HG02759 (cell line): Measurements from ENCODE around the gene SGK1.

Experiments used
- ATAC-seq: cut with Tn5 transposase; IDR thresholded peaks from one replicate; pipeline ENCODE4 v1.9.1; 2021; ENCODE audit warnings: mild to moderate bottlenecking, moderate library complexity; ENCODE audit not compliant: unreplicated experiment

Gene SGK1

DNA sequence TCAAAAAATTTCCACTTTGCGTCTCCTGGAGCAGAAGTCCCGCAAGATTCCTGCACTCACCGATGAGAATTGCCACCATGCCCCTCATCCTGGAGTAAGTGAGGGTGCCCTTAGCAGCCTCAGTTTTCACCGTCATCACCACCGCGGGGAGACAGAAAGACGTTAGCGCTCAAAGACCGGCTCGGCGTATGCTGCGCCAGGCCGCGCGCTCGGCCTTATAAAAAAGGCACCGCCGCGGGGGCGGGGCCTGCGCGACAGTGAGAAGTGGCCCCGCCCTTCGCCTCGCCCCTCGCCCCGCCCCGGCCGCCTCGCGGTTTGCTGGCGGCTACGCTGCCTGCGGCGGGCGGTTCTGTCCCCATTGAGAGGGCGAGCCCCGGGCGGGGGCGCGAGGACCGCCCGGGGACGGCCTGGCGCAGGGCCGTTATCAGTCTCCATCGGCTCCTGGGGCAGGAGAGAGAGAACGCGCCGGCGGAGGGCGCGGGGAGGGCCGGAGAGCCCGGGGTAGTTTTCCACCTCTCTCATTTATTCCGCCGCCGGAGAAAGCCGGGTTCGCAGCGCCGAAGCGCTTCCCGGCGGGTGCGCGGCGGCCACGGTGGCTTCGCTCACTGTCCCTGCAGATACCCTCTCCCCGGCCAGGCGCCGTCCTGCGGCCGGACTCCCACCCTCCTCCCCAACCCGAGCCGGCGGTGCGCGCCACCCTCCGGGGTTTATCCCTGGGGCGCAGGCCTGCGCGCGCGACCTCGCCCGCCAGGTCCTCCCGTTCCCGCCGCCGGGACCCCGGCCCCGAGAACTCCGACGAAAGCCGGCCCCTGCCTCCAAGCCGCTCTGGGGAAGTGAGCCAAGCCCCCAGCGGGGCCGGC is 143.0 kb downstream of the SGK1 start:
- ATAC-seq, result peak; percentile 78

DNA sequence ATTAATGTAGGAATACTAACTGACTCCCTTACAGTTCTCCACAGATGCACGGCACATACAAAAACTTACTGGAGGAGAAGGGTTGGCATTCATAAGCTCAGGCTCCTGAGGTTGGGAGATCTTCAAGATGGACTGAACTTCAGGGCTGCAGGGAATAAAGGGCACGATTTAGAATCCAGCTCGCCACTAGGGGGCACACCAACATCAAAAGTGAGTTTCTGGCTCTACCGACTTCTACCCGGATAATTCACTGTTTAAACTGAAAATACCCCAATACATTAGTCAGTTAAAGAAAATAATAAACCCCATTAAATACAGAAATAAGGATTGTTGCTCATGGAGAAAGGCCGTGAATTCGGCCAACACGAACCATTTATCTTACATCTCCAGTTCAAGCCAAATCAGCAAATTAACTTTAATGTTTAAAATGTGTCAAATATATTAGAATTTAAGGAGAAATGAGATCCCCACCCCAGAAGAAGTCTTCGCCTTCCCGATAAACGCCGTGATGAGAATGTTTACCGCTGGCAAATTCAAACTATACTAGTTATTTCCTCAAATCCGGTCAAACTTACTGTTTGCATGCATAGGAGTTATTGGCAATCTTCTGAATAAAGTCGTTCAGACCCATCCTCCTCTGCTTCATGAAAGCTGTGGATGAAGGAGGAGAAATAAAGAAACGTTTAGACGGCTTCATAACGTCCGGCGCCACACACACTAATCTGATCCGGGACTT is 143.8 kb downstream of the SGK1 start:
- no peak for ATAC-seq

DNA sequence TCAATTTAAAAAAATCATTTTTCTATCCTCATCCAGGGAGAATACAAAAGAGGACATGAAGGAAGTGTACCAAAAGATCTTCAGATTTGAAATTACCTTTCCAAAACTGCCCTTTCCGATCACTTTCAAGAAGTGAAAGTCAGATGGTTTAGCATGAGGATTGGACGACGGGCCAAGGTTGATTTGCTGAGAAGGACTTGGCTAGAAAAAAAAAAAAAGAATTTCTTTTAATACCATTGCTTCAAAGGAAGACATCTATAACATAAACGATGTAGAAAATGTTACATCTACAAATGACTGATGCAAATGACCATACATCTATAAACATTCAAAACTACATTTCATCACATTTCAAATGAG is 144.6 kb downstream of the SGK1 start:
- ATAC-seq, result no peak

DNA sequence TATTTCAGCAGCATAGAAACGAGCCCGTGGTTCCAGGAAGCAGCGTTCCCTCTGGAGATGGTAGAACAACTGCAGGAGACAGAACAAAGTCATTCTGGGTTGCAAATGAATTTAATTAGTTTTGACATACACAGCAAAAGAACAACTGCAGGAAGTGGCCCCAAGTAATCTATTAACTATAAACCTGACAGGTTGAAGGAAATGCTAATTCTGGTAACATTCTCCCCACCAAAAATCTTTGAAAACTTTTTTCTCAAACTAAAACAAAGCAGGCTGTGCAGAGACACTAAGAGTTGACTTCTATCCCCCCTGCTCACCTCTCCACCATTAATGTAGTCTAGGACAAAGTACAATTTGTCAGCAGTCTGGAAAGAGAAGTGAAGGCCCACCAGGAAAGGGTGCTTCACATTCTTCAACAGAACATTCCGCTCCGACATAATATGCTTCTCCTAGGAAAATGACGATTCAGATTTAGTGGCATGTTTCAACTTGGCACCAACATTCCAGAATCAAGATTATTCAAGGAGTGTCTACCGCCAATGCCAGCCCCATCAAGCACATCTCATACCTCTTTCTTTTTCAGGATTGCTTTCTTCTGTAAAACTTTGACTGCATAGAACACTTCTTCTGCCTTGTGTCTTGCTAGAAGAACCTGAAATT is 145.1 kb downstream of the SGK1 start:
- ATAC-seq, result no peak

DNA sequence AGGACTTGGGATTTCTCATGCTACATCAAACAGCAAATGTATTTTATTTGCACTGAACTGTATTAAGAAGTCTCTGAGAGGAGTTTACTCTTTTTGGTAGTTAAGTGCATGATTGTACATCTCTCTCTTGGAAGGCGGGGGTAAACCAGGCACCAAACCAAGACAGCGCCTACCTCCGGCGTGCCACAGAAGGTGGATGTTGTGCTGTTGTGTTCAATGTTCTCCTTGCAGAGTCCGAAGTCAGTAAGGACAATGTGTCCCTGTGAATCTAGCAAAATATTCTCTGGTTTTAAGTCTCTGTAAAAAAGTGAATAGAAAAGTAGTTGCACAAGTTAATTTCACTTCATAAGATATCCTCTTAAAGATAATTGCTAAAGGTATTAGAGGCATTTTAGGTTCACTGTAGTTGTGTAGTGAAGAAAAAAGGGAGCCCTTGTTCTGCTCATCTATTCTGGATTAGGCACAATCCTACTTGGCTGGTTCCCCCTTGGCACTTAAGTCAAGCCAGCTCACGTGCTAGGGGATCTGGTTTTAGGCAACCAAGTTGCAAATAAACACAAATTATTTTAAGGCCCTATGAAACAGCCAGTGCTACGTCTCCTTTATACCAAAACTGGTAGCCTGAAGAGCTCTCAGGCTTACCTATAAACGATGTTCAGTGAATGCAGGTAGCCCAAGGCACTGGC is 145.7 kb downstream of the SGK1 start:
- no peak for ATAC-seq

DNA sequence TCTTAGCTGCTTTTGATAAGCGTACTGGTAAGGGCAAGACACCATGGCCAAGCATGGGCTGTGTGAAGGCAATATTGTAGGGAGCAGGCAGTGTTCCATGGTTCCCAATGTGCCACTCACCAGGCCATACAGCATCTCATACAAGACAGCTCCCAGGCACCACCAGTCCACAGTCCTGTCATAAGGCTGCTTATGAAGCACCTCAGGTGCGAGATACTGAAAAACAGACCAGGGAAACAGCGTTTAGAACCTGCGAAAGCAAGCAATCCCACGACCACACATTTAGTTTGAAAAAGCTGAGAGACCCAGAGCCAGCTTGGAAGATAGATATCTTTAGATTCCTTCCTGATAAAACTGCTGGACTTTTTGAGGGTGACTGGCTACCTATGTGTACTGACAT is 146.4 kb downstream of the SGK1 start:
- no peak for ATAC-seq

DNA sequence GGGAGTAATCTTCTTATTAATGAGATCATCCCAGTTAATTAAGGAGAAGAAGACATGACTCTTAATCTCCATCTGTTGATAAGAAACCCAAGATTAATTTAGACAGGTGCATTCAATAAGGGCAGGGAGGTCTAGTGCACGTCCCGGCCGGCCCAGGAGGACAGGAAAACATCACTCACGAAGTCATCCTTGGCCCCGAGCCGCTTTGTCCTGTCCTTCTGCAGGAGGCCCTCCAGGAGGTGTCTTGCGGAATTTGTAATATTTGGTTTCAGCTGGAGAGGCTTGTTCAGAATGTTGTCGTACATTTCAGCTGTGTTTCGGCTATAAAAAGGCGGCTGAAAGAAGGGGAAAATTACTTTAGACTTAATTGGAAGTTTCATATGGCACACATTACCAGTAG is 147.1 kb downstream of the SGK1 start:
- no peak for ATAC-seq

DNA sequence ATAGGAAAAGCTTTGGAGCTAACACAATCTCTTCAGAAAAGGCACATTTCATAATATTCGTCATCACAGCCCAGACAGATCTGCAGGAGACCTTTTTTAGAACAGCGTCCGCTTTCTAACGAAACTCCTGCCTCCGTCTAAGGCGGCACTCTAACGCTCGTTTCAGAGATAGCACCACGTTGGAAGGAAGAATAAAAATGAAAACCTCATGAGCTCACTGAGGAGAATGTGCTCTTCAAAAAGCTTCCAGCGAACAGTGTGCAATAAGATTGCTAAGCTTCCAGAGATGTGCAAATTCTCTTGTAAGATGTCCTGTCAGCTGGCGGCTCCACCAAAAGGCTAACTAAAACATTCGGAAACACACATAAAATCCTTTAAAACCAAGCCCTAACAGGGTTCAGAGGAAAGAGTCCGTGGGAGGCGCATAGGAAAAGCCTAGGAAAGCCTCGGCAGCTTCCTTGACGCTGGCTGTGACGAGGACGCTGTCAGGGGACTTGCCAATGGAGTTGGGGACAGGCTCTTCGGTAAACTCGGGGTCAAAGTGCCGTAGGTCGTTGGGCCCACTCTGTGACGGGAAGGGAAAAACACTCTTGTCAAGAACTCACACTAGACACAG is 147.9 kb downstream of the SGK1 start:
- no peak for ATAC-seq

DNA sequence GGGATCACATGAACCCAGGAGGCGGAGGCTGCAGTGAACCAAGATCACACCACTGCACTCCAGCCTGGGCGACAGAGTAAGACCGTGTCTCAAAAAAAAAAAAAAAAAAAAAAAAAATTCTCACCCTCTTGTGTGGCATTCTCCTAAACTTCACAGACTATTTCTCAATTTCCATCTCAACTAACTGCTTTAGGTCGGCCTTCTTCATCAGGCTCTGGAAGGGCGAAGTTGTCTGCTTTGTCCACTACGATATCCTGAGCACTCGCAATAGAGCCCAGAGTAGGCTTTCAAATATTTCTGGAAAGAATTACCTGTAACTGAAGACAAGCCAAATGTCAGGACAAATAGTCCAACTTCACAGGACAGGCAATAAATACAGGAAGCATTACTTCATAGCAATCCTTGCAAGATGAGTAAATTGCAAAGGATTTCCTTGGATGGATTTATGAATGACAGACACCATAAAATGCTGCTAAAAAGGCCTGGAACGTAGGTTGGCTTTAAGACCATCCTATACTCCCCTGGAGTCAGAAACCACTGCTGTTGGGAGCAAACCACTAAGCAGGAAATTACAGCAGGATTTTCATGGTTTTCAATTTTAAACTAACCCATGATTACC is 149.2 kb downstream of the SGK1 start:
- no peak for ATAC-seq

DNA sequence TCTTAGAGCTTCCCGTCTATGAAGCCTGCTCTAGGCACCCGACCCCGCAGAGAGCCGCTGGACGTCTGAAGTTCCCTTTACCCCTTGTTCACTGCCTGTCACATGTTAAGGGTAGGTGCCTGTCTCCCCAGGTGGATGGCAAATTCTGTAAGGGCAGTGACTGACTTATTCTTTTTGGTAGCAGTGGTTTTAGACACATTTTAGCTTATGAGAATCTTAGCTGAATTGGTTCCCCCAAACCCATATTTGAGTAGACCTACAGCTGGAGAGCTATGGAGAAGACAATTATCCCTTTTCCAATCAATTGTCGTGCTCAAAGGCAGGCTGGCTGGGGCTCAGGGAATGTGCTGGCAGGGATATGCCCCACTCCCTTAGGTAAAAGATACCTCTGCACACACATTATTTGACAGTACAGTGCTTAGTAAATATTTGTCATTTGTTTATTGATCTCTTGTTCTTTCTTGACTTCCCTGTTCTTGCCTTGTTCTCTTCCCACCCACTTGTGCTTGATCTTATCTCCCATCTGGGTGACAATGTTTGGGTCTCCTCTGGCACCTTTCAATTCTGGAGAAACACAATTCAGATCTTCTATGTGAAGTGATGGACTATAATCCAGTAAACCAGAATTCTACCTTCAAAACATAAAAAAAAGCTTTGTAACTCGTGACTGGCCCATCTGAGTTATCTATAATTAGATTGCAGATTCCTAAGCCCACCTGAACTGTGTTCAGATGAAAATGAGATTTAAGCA is 151.2 kb downstream of the SGK1 start:
- ATAC-seq, result no peak

DNA sequence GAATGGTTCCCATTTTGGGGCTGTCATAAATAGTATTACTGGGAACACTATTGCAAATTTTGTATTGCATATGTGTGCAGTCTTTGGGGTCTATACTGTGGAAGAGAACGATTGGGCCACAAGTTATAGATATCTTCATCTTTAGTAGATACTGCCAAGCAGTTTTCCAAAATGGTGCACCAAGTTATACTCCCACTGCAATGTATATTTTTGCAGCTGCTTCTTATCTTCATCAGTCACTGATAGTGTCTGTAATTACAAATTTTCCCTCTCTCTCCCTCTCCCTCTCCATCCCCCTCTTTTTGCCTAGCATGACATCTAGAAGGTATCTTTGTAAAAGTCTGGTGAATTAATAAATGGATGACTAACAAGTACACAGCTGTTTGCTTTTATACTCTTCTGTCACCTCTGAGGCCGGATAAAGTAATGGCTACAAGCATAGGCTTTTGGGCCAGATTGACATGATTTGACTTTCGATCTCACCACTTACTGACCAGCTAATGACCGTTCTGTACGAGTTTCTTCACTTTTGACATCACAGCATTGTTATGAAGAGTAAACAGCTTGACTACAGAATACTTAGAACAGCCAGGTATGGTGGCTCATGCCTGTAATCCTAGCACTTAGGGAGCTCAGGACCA is 152.2 kb downstream of the SGK1 start:
- ATAC-seq, result no peak

DNA sequence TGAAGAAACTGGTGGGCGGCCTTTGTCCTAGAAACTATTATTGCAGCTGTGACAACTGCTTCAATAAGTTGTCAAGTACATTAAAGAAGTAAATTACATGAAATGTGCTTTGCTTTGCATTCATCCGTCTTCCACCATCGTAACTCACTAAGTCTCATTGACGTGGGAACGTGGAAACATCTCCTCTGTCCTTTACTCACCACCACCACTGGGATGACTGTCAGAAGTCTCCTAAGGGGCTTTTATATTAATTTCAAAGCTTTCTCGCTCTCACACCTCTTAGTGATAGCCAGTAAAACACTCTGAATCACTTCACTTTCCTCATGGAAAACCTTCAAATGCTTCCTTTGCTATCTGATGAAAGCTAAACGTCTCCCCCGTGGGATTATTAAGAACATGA is 153.6 kb downstream of the SGK1 start:
- ATAC-seq, result no peak

DNA sequence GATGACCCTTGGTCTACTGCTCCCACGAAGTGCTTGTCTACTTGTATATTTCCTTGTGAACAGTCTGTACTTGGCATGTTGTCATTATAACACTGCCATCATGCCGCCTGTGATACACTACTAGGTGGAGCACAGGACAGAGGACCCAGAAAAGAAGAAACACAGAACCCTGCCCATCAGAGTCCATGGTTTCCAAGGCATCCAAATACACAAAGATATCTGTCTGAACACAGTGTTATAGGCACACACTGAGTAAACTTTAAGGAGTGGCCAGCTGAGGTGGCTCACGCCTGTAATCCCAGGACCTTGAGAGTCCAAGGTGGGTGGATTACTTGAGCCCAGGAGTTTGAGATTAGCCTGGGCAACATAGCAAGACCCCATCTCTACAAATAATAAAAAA is 155.0 kb downstream of the SGK1 start:
- ATAC-seq, result no peak

DNA sequence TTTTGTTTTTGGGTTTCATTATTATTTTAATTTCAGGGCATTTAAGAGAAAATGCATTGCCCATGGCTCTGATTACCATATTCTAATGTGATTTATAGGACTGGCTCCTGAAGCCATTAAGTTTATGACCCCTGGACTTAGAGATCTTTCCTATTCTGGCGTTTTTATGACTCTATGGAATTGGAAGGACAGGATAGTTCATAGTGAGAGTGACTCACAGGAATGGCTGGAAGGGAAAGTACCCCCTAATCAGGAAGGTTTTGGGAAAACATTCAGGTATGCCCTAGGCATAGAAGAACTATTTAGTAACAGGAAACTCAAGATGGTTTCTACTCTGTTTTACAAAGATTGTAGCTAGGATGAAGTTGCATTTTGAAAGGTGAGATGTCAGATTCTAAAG is 156.9 kb downstream of the SGK1 start:
- no peak for ATAC-seq

DNA sequence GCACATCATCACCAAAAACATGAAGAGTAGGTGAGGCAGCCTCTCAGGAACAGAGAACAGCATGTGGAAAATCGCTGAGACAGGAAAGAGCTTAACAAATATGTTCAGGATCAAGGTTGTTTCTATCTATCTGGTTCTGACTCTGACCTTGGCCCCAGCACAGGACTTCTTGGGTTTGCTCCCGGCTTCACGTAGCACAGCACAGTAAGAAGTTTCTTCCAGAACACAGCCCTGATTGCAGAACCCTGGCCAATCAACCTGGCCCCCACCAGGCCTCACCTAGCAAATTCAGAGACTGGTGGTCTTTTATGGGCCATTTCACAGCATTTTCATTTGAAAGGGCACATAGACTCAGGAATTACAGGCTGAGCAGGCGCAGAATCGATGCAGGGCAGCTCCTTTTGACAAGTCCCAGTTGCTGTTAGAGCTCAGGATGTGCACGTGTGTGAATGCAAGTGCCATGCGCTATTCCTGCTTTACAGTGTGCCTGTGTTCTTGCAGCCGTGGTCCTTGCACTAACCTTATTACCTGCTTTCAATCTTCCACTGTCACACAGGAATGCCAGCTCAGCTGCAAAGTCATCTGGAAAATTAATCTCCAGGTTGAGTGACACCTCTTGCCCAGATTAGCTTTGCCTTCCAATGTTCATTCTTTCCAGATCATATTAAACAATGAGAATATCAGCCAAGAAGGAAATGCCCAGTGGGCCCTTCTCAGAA is 165.0 kb downstream of the SGK1 start:
- ATAC-seq, result no peak

DNA sequence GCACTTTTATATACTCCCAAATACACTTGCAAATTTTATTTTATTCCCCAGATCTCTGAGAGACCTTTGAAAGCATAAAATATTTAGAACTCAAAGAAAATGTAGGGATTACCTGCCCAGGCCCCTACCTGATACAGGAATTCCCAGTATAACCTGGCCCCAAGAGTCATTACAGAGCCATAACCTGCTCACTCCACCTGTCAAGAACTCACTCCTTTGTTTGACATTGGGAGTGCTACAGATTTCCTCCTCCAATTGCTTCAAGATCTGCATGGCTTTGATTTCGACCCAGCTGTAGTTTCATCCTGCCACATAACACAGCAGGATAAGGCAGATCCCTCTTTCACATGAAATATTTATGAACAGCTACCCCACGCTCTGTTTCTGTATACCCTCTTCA is 169.3 kb downstream of the SGK1 start:
- no peak for ATAC-seq

DNA sequence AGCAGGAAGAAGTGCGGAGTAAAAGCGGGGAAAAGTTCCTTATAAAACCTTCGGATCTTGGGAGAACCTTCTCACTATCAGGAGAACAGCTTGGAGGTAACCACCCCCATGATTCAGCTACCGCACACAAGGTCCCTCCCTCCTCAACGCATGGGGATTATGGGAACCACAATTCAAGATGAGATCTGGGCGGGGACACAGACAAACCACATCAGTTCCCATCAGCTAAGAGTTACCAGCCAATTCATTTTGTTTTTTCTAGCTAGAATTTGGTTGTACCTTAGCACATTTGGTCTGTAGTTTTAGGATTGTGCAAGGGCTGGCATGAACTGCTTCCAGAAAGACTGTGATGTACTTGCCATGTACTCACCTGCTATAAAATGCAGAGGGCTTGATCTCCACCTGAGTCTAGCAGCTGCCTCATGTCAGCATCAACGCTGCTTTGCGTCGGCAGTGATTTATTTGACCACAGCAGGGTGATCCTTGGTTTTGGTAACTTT is 170.8 kb downstream of the SGK1 start:
- no peak for ATAC-seq

DNA sequence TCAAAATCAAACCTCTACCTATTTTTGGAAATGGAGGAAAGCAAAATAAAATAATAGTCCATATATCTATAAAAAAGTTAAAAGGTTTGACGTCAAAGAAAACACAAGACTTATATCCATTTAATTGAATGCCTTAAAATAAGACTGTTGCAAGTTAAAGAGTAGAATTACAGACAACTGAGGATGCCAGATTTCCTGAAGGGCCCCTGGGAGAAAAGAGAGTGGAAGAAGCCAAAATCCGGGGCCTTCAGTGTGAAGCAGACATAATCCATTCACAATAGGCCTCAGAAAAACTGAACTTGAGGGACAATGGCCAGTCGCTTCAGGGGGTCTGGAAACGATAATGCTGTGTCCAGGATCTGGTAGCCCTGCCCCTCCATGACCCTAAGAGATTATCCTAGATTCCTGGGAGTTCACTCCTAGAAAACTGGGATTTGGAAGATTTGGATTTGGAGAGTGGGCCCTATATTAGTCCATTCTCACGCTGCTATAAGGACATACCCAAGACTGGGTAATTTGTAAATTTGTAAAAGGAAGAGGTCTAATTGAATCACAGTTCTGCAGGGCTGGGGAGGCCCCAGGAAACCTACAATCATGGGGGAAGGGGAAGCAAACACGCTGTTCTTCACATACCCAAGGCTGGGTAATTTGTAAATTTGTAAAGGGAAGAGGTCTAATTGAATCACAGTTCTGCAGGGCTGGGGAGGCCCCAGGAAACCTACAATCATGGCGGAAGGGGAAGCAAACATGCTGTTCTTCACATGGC is 171.5 kb downstream of the SGK1 start:
- no peak for ATAC-seq
